ENCODE measurements around the gene CGAS.
A peak's percentile ranks its signal among the peaks of the same experiment; 100 is the strongest.

Gene CGAS

DNA sequence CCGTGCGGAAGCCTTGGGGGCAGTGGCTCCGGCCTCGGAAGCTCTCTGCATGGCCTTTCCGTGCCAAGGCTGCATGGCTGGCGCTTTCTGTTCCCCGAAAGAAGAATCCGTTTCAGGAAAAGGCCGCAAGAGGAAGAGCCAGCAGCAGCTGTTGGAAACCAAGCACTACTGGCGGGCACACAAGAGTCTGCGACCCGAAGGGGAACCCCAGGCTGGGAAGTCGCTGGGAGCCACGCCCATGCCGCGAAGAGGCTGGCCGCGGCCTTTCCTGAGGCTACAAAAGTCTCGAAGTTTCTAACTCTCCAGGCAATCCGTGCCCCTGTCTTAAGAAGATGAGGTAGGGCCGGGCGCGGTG is at the start of gene CGAS:
CGAS (minus strand) TSS at position 191 of the 355 bp plus-strand sequence; CDS start at position 75, 116 bp downstream.
- Mint-ChIP-seq H3K27me3 (ENCODE audit: low read depth, poor library complexity) (peaks cover 58% of the 10 kb centered on the region), H3K9me3 (peaks cover 20% of the 10 kb centered on the region), H3K36me3 (ENCODE audit: low read depth) (no peaks in the 10 kb centered on the region), H3K27ac (no peak within 1 kb of the TSS), H3K4me3 (peak within 1 kb of the TSS; percentile 60), H3K4me1 (no peaks in the 10 kb centered on the region)
- DNase-seq, result no peak
- TF ChIP-seq, protein P1, sequence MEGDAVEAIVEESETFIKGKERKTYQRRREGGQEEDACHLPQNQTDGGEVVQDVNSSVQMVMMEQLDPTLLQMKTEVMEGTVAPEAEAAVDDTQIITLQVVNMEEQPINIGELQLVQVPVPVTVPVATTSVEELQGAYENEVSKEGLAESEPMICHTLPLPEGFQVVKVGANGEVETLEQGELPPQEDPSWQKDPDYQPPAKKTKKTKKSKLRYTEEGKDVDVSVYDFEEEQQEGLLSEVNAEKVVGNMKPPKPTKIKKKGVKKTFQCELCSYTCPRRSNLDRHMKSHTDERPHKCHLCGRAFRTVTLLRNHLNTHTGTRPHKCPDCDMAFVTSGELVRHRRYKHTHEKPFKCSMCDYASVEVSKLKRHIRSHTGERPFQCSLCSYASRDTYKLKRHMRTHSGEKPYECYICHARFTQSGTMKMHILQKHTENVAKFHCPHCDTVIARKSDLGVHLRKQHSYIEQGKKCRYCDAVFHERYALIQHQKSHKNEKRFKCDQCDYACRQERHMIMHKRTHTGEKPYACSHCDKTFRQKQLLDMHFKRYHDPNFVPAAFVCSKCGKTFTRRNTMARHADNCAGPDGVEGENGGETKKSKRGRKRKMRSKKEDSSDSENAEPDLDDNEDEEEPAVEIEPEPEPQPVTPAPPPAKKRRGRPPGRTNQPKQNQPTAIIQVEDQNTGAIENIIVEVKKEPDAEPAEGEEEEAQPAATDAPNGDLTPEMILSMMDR (IDR thresholded peaks at IDR 0.05), result no peak

DNA sequence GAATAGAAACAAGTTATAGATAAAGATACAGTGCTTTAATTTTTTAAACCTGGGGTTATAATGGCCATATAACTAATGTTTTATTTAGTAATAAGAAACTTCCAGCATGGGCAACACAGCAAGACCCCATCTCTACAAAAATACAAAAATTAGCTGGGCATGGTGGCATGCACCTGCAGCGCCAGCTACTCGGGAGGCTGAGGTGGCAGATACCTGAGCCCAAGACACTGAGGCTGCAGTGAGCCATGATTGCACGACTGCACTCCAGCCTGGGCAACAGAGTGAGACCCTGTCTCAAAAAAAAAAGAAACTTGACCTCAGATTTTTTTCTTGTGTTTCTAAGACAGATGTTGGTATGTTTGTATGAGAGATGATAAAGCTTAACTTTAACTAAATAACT is 45.8 kb upstream of the CGAS start:
- H3K27ac Mint-ChIP-seq, result no peak overlapping the region
- H3K4me3 Mint-ChIP-seq, result no peak overlapping the region
- no peaks in the 10 kb centered on the region for H3K4me1 Mint-ChIP-seq
- no peak for DNase-seq
- TF ChIP-seq, protein P1 (IDR thresholded peaks at IDR 0.05), result no peak
- H3K9me3 Mint-ChIP-seq, result no peaks in the 10 kb centered on the region
- H3K36me3 Mint-ChIP-seq (ENCODE audit: low read depth), result peaks cover 45% of the 10 kb centered on the region
- no peaks in the 10 kb centered on the region for H3K27me3 Mint-ChIP-seq (ENCODE audit: low read depth, poor library complexity)

DNA sequence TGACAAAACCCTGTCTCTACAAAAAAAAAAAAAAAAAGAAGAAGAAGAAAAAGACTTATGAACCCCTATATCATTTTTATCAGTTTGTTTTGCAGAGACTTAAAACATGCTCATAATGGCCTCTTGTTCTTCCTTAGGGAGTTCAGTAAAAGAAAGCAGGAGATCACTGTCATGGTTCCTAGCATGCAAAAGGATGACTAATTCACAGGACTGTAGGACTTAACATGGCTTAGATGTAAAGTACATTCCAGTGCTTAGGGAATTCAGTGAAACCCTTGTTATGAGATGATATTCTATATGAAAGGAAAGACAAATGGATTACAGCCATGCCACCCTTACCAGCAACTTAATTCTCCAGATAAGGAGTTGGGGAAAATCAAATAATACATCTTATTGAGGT is 39.3 kb upstream of the CGAS start:
- Mint-ChIP-seq H3K27me3 (ENCODE audit: low read depth, poor library complexity) (no peaks in the 10 kb centered on the region), H3K27ac (no peak overlapping the region), H3K36me3 (ENCODE audit: low read depth) (peaks cover 70% of the 10 kb centered on the region), H3K4me1 (no peaks in the 10 kb centered on the region), H3K4me3 (no peak overlapping the region), H3K9me3 (peaks cover 23% of the 10 kb centered on the region)
- TF ChIP-seq, protein P1 (IDR thresholded peaks at IDR 0.05), result no peak
- no peak for DNase-seq

DNA sequence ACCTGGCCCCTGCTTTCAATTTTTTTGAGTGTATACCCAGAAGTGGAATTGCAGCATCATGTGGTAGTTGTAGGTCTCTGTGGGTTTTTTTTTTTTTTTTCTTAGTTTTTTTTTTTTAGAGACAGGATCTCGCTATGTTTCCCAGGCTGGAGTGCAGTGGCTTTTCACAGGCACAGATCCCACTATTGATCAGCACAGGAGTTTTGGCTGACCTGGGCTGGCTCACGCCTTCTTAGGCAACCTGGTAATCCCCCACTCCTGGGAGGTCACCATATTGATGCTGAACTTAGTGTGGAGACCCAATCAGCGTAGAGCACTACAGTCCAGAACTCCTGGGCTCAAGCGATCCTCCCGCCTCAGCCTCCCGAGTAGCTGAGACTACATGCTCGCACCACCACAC is 35.4 kb upstream of the CGAS start:
- Mint-ChIP-seq H3K4me1 (no peaks in the 10 kb centered on the region), H3K27ac (no peak overlapping the region), H3K4me3 (no peak overlapping the region), H3K36me3 (ENCODE audit: low read depth) (peaks cover 71% of the 10 kb centered on the region), H3K9me3 (peaks cover 23% of the 10 kb centered on the region), H3K27me3 (ENCODE audit: low read depth, poor library complexity) (no peaks in the 10 kb centered on the region)
- DNase-seq, result no peak
- TF ChIP-seq, protein P1 (IDR thresholded peaks at IDR 0.05), result no peak

DNA sequence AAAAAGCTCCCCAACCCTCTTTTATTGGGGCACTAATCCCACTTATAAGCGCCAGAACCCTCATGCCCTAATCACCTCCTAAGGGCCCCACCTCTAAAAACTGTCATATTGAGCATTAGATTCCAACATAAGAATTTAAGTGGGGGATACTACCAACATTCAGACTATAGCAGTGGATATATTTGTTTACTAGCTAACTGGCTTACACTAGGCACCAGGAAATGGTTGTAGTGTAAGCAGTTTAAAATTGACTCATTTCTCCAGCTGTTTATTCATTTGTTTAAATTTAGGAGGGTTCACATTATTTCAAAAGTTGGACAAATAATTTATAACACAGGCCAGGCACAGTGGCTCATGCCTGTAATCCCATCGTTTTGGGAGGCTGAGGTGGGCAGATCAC is 32.3 kb upstream of the CGAS start:
- TF ChIP-seq, protein P1 (IDR thresholded peaks at IDR 0.05), result no peak
- H3K9me3 Mint-ChIP-seq, result peaks cover 2% of the 10 kb centered on the region
- H3K27me3 Mint-ChIP-seq (ENCODE audit: low read depth, poor library complexity), result no peaks in the 10 kb centered on the region
- H3K27ac Mint-ChIP-seq, result no peak overlapping the region
- DNase-seq, result no peak
- no peak overlapping the region for H3K4me3 Mint-ChIP-seq
- peaks cover 70% of the 10 kb centered on the region for H3K36me3 Mint-ChIP-seq (ENCODE audit: low read depth)
- H3K4me1 Mint-ChIP-seq, result no peaks in the 10 kb centered on the region

DNA sequence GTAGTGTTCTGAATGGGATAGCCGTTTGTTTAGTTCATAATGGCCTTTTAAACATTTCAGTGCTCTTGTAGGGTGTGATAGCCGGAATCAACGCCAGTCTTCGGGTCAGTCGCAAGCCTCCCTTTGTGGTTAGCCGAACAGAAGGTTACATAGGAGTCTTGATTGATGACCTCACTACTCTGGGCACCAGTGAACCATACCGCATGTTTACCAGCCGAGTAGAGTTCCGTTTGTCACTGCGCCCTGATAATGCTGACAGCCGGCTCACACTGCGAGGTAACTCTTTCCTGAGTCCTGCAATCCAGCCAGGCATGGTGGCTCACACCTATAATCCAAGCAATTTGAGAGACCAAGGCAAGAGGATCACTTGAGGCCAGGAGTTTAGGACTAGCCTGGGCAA is 29.9 kb upstream of the CGAS start:
- no peak overlapping the region for H3K4me3 Mint-ChIP-seq
- no peaks in the 10 kb centered on the region for H3K27me3 Mint-ChIP-seq (ENCODE audit: low read depth, poor library complexity)
- H3K27ac Mint-ChIP-seq, result peak overlapping the region; percentile 91
- H3K9me3 Mint-ChIP-seq, result no peaks in the 10 kb centered on the region
- TF ChIP-seq, protein P1 (IDR thresholded peaks at IDR 0.05), result no peak
- H3K4me1 Mint-ChIP-seq, result no peaks in the 10 kb centered on the region
- DNase-seq, result no peak
- H3K36me3 Mint-ChIP-seq (ENCODE audit: low read depth), result peaks cover 61% of the 10 kb centered on the region

Measured in nephron progenitor cell (in vitro differentiated cells).